ENCODE measurements around the gene ARSB. TPM values are rescaled to one million over a fixed set of nuclear protein-coding genes. Genes with fewer than 3 reads are reported as not detected.

ARSB gene
- total RNA-seq, 2 experiments from 2014 or later: 4.4 to 5.2 TPM

DNA sequence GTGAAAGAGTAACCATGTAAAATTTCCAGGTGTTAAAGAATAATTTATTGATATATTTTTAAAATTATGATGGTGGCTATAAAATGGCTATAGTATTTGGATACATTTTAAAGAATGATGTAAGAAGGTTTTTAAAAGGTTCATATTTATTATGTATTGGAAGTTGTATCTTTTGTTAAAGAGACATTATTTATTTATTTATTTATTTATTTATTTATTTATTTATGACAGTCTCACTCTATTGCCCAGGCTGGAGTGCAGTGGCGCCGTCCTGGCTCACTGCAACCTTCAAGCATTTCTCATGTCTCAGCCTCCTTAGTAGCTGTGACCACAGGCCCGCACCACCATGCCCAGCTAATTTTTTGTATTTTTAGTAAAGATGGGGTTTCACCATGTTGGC is 247.0 kb downstream of the ARSB start:
- no peaks in the 10 kb centered on the region for H3K36me3 ChIP-seq (ENCODE audit: insufficient read depth, low read length)
- H3K4me3 Mint-ChIP-seq: no peak overlapping the region
- DNase-seq (no peak), ATAC-seq (ENCODE audit: poor library complexity) (no peak)
- no peaks in the 10 kb centered on the region for H3K4me1 ChIP-seq (ENCODE audit: insufficient read depth, low read length)
- H3K4me1 Mint-ChIP-seq (ENCODE audit: low read depth): no peaks in the 10 kb centered on the region
- H3K36me3 Mint-ChIP-seq (ENCODE audit: low read depth): no peaks in the 10 kb centered on the region
- H3K9me3 Mint-ChIP-seq: no peaks in the 10 kb centered on the region
- H3K27me3 ChIP-seq (ENCODE audit: control insufficient read depth in 1 of 2, insufficient read depth in 2 of 2, low read length in 2 of 2): no peaks in the 10 kb centered on the region
- H3K27me3 Mint-ChIP-seq: no peaks in the 10 kb centered on the region
- intact Hi-C loops (cut with DNase I, micrococcal nuclease): loop anchor here in 1 of 2 experiments (5.0 kb wide), 1 partner anchor 329 kb away; the partner anchor contains the start of genes BHMT2 and DMGDH
- H3K4me3 ChIP-seq (ENCODE audit: low read length): no peak overlapping the region
- CTCF ChIA-PET: no interaction called here
- no peak overlapping the region for H3K27ac ChIP-seq (ENCODE audit: low read depth in 1 of 2, low read length in 2 of 2)
- POLR2A ChIA-PET: no interaction called here
- H3K9me3 ChIP-seq (ENCODE audit: control insufficient read depth in 1 of 2, insufficient read depth in 1 of 2, low read length in 2 of 2): no peaks in the 10 kb centered on the region
- TF ChIP-seq, protein P1, sequence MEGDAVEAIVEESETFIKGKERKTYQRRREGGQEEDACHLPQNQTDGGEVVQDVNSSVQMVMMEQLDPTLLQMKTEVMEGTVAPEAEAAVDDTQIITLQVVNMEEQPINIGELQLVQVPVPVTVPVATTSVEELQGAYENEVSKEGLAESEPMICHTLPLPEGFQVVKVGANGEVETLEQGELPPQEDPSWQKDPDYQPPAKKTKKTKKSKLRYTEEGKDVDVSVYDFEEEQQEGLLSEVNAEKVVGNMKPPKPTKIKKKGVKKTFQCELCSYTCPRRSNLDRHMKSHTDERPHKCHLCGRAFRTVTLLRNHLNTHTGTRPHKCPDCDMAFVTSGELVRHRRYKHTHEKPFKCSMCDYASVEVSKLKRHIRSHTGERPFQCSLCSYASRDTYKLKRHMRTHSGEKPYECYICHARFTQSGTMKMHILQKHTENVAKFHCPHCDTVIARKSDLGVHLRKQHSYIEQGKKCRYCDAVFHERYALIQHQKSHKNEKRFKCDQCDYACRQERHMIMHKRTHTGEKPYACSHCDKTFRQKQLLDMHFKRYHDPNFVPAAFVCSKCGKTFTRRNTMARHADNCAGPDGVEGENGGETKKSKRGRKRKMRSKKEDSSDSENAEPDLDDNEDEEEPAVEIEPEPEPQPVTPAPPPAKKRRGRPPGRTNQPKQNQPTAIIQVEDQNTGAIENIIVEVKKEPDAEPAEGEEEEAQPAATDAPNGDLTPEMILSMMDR (IDR thresholded peaks at IDR 0.05): no peak
- no peak overlapping the region for H3K27ac Mint-ChIP-seq

DNA sequence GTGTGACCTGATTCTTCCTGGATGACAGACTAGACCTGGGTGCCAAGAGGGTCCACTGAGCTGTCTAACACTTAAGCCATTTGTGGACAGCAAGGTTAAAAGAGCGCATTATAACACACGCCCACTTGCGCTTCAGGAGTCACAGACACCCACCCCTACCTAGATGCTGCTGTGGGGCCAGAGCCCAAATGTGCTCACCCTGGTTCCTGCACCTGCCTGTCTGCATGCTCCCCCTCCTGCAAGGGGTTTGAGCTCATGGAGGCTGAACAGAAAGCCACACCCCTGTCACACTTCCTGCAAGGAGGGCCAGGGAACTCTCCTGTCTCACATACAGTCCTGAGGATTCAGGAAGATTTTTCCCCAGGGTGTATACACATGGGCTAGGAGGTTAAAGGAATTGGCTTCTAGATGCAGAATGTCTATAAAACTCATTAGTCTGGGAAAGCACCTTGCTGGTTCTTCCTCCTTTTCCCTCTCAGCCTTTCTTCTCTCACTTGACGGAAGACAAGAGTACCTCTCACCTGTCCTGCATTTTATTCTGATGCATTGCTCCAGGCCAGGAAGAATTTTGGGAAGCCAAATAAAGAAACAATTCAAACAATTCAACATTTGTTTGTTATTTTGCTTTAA is 249.2 kb downstream of the ARSB start:
- no peaks in the 10 kb centered on the region for H3K27me3 Mint-ChIP-seq
- no peak overlapping the region for H3K27ac Mint-ChIP-seq
- DNase-seq (no peak), ATAC-seq (ENCODE audit: poor library complexity) (no peak)
- TF ChIP-seq, protein P1 (IDR thresholded peaks at IDR 0.05): no peak
- no peaks in the 10 kb centered on the region for H3K36me3 ChIP-seq (ENCODE audit: insufficient read depth, low read length)
- H3K4me3 ChIP-seq (ENCODE audit: low read length): no peak overlapping the region
- H3K4me1 ChIP-seq (ENCODE audit: insufficient read depth, low read length): no peaks in the 10 kb centered on the region
- H3K4me1 Mint-ChIP-seq (ENCODE audit: low read depth): no peaks in the 10 kb centered on the region
- intact Hi-C loops (cut with DNase I, micrococcal nuclease): loop anchor here in 1 of 2 experiments (5.0 kb wide), 1 partner anchor 331 kb away; the partner anchor contains the start of genes BHMT2 and DMGDH
- H3K4me3 Mint-ChIP-seq: no peak overlapping the region
- H3K27ac ChIP-seq (ENCODE audit: low read depth in 1 of 2, low read length in 2 of 2): no peak overlapping the region
- H3K9me3 Mint-ChIP-seq: no peaks in the 10 kb centered on the region
- H3K27me3 ChIP-seq (ENCODE audit: control insufficient read depth in 1 of 2, insufficient read depth in 2 of 2, low read length in 2 of 2): no peaks in the 10 kb centered on the region
- no peaks in the 10 kb centered on the region for H3K9me3 ChIP-seq (ENCODE audit: control insufficient read depth in 1 of 2, insufficient read depth in 1 of 2, low read length in 2 of 2)
- CTCF ChIA-PET: no interaction called here
- H3K36me3 Mint-ChIP-seq (ENCODE audit: low read depth): no peaks in the 10 kb centered on the region
- POLR2A ChIA-PET: no interaction called here

DNA sequence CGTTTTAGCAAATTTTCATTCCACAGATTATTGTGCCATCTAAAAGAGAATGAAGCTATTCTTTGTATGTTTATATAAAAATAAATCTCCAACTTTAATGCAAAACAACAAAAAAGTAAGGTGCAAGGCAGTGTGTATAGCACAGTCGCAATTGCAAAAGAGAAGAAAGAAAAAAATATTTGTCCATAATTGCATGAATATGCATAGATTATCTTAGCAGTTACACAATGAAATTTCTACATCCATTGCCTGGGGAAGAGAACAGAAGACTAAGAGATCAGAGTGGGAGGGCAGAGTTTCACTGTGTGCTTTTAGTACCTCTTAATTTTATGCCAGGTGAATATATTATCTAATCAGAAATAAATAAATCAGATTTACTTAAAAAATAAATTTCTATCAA is 250.2 kb downstream of the ARSB start:
- Mint-ChIP-seq H3K27me3 (no peaks in the 10 kb centered on the region), H3K27ac (no peak overlapping the region), H3K4me3 (no peak overlapping the region), H3K36me3 (ENCODE audit: low read depth) (no peaks in the 10 kb centered on the region), H3K9me3 (no peaks in the 10 kb centered on the region), H3K4me1 (ENCODE audit: low read depth) (no peaks in the 10 kb centered on the region)
- DNase-seq: no peak
- H3K27ac ChIP-seq (ENCODE audit: low read depth in 1 of 2, low read length in 2 of 2): no peak overlapping the region
- no peaks in the 10 kb centered on the region for H3K9me3 ChIP-seq (ENCODE audit: control insufficient read depth in 1 of 2, insufficient read depth in 1 of 2, low read length in 2 of 2)
- intact Hi-C loops (cut with DNase I, micrococcal nuclease): loop anchor here in 1 of 2 experiments (5.0 kb wide), 1 partner anchor 332 kb away; the partner anchor contains the start of genes BHMT2 and DMGDH
- TF ChIP-seq, protein P1 (IDR thresholded peaks at IDR 0.05): no peak
- ChIA-PET POLR2A (no interaction called here), CTCF (no interaction called here)
- no peak overlapping the region for H3K4me3 ChIP-seq (ENCODE audit: low read length)
- H3K4me1 ChIP-seq (ENCODE audit: insufficient read depth, low read length): no peaks in the 10 kb centered on the region
- H3K27me3 ChIP-seq (ENCODE audit: control insufficient read depth in 1 of 2, insufficient read depth in 2 of 2, low read length in 2 of 2): no peaks in the 10 kb centered on the region
- no peak for ATAC-seq (ENCODE audit: poor library complexity)
- no peaks in the 10 kb centered on the region for H3K36me3 ChIP-seq (ENCODE audit: insufficient read depth, low read length)

Measured in CD4-positive, alpha-beta T cell (primary cell).